COR-L47 (cell line): ENCODE measurements around the gene TBL1Y.

Experiments used
- DNase-seq: peaks from one replicate; lab custom pipeline; 2025; lab: John Stamatoyannopoulos, UW

Gene TBL1Y

GRCh38 chrY:7085606-7086005 is 175.1 kb downstream of the TBL1Y start:
- peak; percentile 16 for DNase-seq

- no peak for DNase-seq
These were observed 182.3 kb downstream of the TBL1Y start for GRCh38 chrY:7092836-7093235.

GRCh38 chrY:7094365-7094764 is 183.9 kb downstream of the TBL1Y start:
- DNase-seq = no peak

- no peak for DNase-seq
These were observed 186.5 kb downstream of the TBL1Y start for GRCh38 chrY:7097021-7097420.

- DNase-seq = no peak
These were observed 189.2 kb downstream of the TBL1Y start for GRCh38 chrY:7099742-7100141.

GRCh38 chrY:7102680-7103079 is 192.2 kb downstream of the TBL1Y start:
- no peak for DNase-seq

- DNase-seq = no peak
These were observed 196.7 kb downstream of the TBL1Y start for GRCh38 chrY:7107179-7107578.

GRCh38 chrY:7110086-7110485 is 199.6 kb downstream of the TBL1Y start:
- DNase-seq = no peak

- DNase-seq = no peak
These were observed 205.4 kb downstream of the TBL1Y start for GRCh38 chrY:7115871-7116270.

GRCh38 chrY:7122202-7122601 is 211.7 kb downstream of the TBL1Y start:
- DNase-seq = no peak

- DNase-seq = no peak
These were observed 214.9 kb downstream of the TBL1Y start for GRCh38 chrY:7125136-7126056.

- DNase-seq = no peak
These were observed 217.7 kb downstream of the TBL1Y start for GRCh38 chrY:7128211-7128610.
